HCT116 (cell line): ENCODE results near the gene ROBO1. TPM values are rescaled to one million over a fixed set of nuclear protein-coding genes. Genes with fewer than 3 reads are reported as not detected.

ENCODE experiments used
- ATAC-seq: fragments of 200-7000 bp; cut with Tn5 transposase; 2 replicates; pipeline ENCODE4 v1.9.1; 2020; ENCODE audit warnings: mild to moderate bottlenecking, moderate library complexity
- BruUV-seq: library from RNA; stranded (reverse); fragments of 400-500 nt; replicated peaks from 2 replicates; lab custom pipeline; 2021; lab: Mats Ljungman, UMichigan
- CTCF ChIA-PET: fragments of 300-600 bp; sonication (Branson Sonifier 250); formaldehyde crosslinking; loops from one replicate; lab custom pipeline; 2021; ENCODE audit warnings: antibody characterized with exemption; lab: Charles Lee
- POLR2A ChIA-PET: fragments of 300-600, 350-600 bp; sonication (Branson Sonifier 250); formaldehyde crosslinking; loops from one replicate; lab custom pipeline; 2021; ENCODE audit warnings: antibody characterized with exemption; lab: Charles Lee
- RAD21 ChIA-PET, 2 experiments: fragments of 300-600 bp; sonication (Branson Sonifier 250); formaldehyde crosslinking; loops; one replicate each; lab custom pipeline; 2023; ENCODE audit warnings: low total read pairs in 2 of 2; ENCODE audit not compliant: uncharacterized antibody in 2 of 2, unreplicated experiment in 2 of 2, low non-redundant PET in 1 of 2; lab: Charles Lee
- DNase-seq: peaks from one replicate; pipeline ENCODE4 v3.0.0-alpha.2; 2010; ENCODE audit warnings: low read depth, low spot score
- H2AFZ ChIP-seq: fragments of 200-600 bp; shearing (Covaris generic), sonication (generic); 2 replicates; pipeline ENCODE4 v1.6.1; 2017; ENCODE audit warnings: low read depth, mixed run types, mixed read lengths, antibody characterized with exemption, low read length; ENCODE audit not compliant: poor library complexity, severe bottlenecking
- H3K27ac ChIP-seq: 2 replicates; pipeline ENCODE4 v1.5.1; 2012; ENCODE audit warnings: low read depth, low read length
- H3K27me3 ChIP-seq: fragments of 200-600 bp; sonication (generic); 2 replicates; pipeline ENCODE4 v1.6.1; 2016; ENCODE audit warnings: mixed run types, low read length, mixed read lengths; ENCODE audit not compliant: insufficient read depth
- H3K36me3 ChIP-seq, 2 experiments: fragments of 200-500 bp in 1 of 2; fragments of 200-600 bp in 1 of 2; sonication (Bioruptor generic) in 1 of 2; sonication (generic) in 1 of 2; 2 replicates each; pipeline versions ENCODE4 v1.5.1 to v1.6.1; 2014 to 2016; ENCODE audit warnings: low read length in 2 of 2, inconsistent platforms in 1 of 2, mixed read lengths in 1 of 2, mixed run types in 1 of 2; ENCODE audit not compliant: insufficient read depth in 2 of 2, control insufficient read depth in 1 of 2
- H3K4me1 ChIP-seq, 2 experiments: fragments of 200-600 bp in 1 of 2; sonication (generic) in 1 of 2; 2 replicates each; pipeline versions ENCODE4 v1.5.1 to v1.6.1; 2012 to 2017; ENCODE audit warnings: low read length in 2 of 2, inconsistent platforms in 1 of 2, mild to moderate bottlenecking in 1 of 2, mixed read lengths in 1 of 2, mixed run types in 1 of 2, moderate library complexity in 1 of 2; ENCODE audit not compliant: insufficient read depth in 2 of 2, control insufficient read depth in 1 of 2
- H3K4me2 ChIP-seq: fragments of 200-600 bp; sonication (generic); 2 replicates; pipeline ENCODE4 v1.6.1; 2017; ENCODE audit warnings: mixed run types, low read length, mixed read lengths
- H3K4me3 ChIP-seq, 2 experiments: fragments of 200-600 bp in 1 of 2; sonication (generic) in 1 of 2; replicated peaks in 1 of 2; 2 replicates each; pipeline ENCODE4 v1.5.1; 2011 to 2016; ENCODE audit warnings: low read length in 2 of 2, control low read depth in 1 of 2, low read depth in 1 of 2, mild to moderate bottlenecking in 1 of 2, mixed read lengths in 1 of 2, mixed run types in 1 of 2
- H3K79me2 ChIP-seq: fragments of 200-600 bp; sonication (generic); 2 replicates; pipeline ENCODE4 v1.6.1; 2017; ENCODE audit warnings: mild to moderate bottlenecking, mixed run types, low read length, moderate library complexity, mixed read lengths; ENCODE audit not compliant: insufficient read depth
- H3K9ac ChIP-seq: fragments of 200-600 bp; sonication (generic); 2 replicates; pipeline ENCODE4 v1.6.1; 2016; ENCODE audit warnings: low read length, mixed read lengths
- H3K9me2 ChIP-seq: fragments of 200-600 bp; sonication (generic), shearing (Covaris generic); 2 replicates; pipeline ENCODE4 v1.6.1; 2017; ENCODE audit warnings: mixed run types, mild to moderate bottlenecking, moderate library complexity; ENCODE audit not compliant: insufficient read depth
- H3K9me3 ChIP-seq, 2 experiments: fragments of 200-500 bp in 1 of 2; fragments of 200-600 bp in 1 of 2; sonication (Bioruptor generic) in 1 of 2; sonication (generic) in 1 of 2; 2 replicates each; pipeline ENCODE4 v1.6.1; 2014 to 2017; ENCODE audit warnings: low read length in 2 of 2, mixed read lengths in 2 of 2, inconsistent platforms in 1 of 2, low read depth in 1 of 2, mild to moderate bottlenecking in 1 of 2, mixed run types in 1 of 2, moderate library complexity in 1 of 2; ENCODE audit not compliant: control insufficient read depth in 1 of 2, insufficient read depth in 1 of 2
- H4K20me1 ChIP-seq: fragments of 200-600 bp; sonication (generic), shearing (Covaris generic); 2 replicates; pipeline ENCODE4 v1.6.1; 2017; ENCODE audit warnings: mixed run types, mild to moderate bottlenecking, moderate library complexity; ENCODE audit not compliant: insufficient read depth
- CBX3 ChIP-seq: IDR thresholded peaks from 2 replicates; pipeline ENCODE4 v1.6.1; 2012; ENCODE audit warnings: low read depth
- CEBPB ChIP-seq: IDR thresholded peaks from 2 replicates; pipeline ENCODE4 v1.6.1; 2012; ENCODE audit warnings: low read depth
- CTCF ChIP-seq, 3 experiments: fragments of 200-600 bp in 1 of 3; sonication (generic) in 1 of 3; IDR thresholded peaks in 2 of 3; conservative IDR thresholded peaks in 1 of 3; 2 replicates each; pipeline ENCODE4 v1.5.1; 2012 to 2017; ENCODE audit warnings: low read depth in 2 of 3, low read length in 2 of 3, antibody characterized with exemption in 1 of 3, borderline replicate concordance in 1 of 3, control low read depth in 1 of 3, mild to moderate bottlenecking in 1 of 3, mixed read lengths in 1 of 3, mixed run types in 1 of 3, moderate library complexity in 1 of 3; ENCODE audit not compliant: insufficient read depth in 1 of 3
- ELF1 ChIP-seq: IDR thresholded peaks from 2 replicates; pipeline ENCODE4 v1.6.1; 2012; ENCODE audit warnings: low read depth, borderline replicate concordance
- EZH2 ChIP-seq: fragments of 200-600 bp; sonication (generic); IDR thresholded peaks from 2 replicates; pipeline ENCODE4 v1.6.1; 2017; ENCODE audit warnings: antibody characterized with exemption, mixed run types
- EZH2phosphoT487 ChIP-seq: fragments of 200-600 bp; IDR thresholded peaks from 2 replicates; pipeline ENCODE4 v1.6.1; 2018; ENCODE audit warnings: antibody characterized with exemption, borderline replicate concordance
- FOSL1 ChIP-seq: IDR thresholded peaks from 2 replicates; pipeline ENCODE4 v1.6.1; 2012; ENCODE audit warnings: low read depth
- JUND ChIP-seq: IDR thresholded peaks from 2 replicates; pipeline ENCODE4 v1.6.1; 2012
- MAX ChIP-seq: IDR thresholded peaks from 2 replicates; pipeline ENCODE4 v1.6.1; 2012
- POLR2A ChIP-seq: IDR thresholded peaks from 2 replicates; pipeline ENCODE4 v1.7.0; 2011; ENCODE audit warnings: borderline replicate concordance; ENCODE audit not compliant: insufficient read depth, insufficient read length; ENCODE audit errors: extremely low read depth
- POLR2AphosphoS5 ChIP-seq: IDR thresholded peaks from 2 replicates; pipeline ENCODE4 v1.6.1; 2011; ENCODE audit warnings: mild to moderate bottlenecking, low read depth, low read length, moderate library complexity
- RAD21 ChIP-seq: IDR thresholded peaks from 2 replicates; pipeline ENCODE4 v1.6.1; 2012; ENCODE audit warnings: low read depth, mild to moderate bottlenecking
- SIN3A ChIP-seq: IDR thresholded peaks from 2 replicates; pipeline ENCODE4 v1.6.1; 2012; ENCODE audit warnings: low read depth
- SP1 ChIP-seq: IDR thresholded peaks from 2 replicates; pipeline ENCODE4 v1.6.1; 2012; ENCODE audit warnings: low read depth
- TCF7L2 ChIP-seq: IDR thresholded peaks from 2 replicates; pipeline ENCODE4 v1.7.0; 2011; ENCODE audit warnings: borderline replicate concordance, inconsistent platforms; ENCODE audit not compliant: insufficient read depth, insufficient read length; ENCODE audit errors: extremely low read depth
- YY1 ChIP-seq: IDR thresholded peaks from 2 replicates; pipeline ENCODE4 v1.6.1; 2011; ENCODE audit warnings: low read length, low read depth, moderate library complexity, mild to moderate bottlenecking; ENCODE audit not compliant: insufficient replicate concordance; ENCODE audit errors: extremely low read depth
- ZFX ChIP-seq: fragments of 450-650 bp; IDR thresholded peaks from 2 replicates; pipeline ENCODE4 v1.6.1; 2017
- ZNF274 ChIP-seq: fragments of 200-500 bp; sonication (Bioruptor generic); IDR thresholded peaks from 2 replicates; pipeline ENCODE4 v1.6.1; 2014; ENCODE audit warnings: mild to moderate bottlenecking, low read depth, low read length, inconsistent platforms
- intact Hi-C: fragments of 100-400 bp; cut with micrococcal nuclease; formaldehyde crosslinking; loops from 2 replicates; pipeline ENCODE4 v1.10.0; 2022
- total RNA-seq: library from RNA; stranded (reverse); gene quantifications from one replicate; pipeline ENCODE4 v1.2.1, GENCODE V29; 2021; ENCODE audit not compliant: unreplicated experiment
- TF ChIP-seq, protein P1 (sequence below): IDR thresholded peaks from 2 replicates; pipeline ENCODE4 v1.6.1; 2012

The ROBO1 gene
- total RNA-seq, 1 experiment from 2014 or later = 0.27 TPM

- POLR2A ChIA-PET = no interaction called here
- H3K9me3 ChIP-seq = peaks cover 7 to 12% of the 10 kb centered on the region in 2 experiments; a peak in 2 of 4 replicates
- H3K27ac ChIP-seq = no peak overlapping the region
- intact Hi-C loops = no loop called here
- RAD21 ChIA-PET = no interaction called here
- no peaks in the 10 kb centered on the region for H3K9me2 ChIP-seq
- no peaks in the 10 kb centered on the region for H3K4me1 ChIP-seq
- H3K27me3 ChIP-seq = no peaks in the 10 kb centered on the region
- ATAC-seq (no peak), DNase-seq (no peak)
- no peak overlapping the region for H3K4me2 ChIP-seq
- CTCF ChIA-PET = no interaction called here
- H3K4me3 ChIP-seq = no peak overlapping the region
- H4K20me1 ChIP-seq = no peaks in the 10 kb centered on the region
- no peaks in the 10 kb centered on the region for H3K36me3 ChIP-seq
- TF ChIP-seq ZNF274 (no peak), FOSL1 (no peak), ELF1 (no peak), EZH2 (no peak), SIN3A (no peak), CTCF (IDR thresholded peaks at IDR 0.05 in 2 of 3, conservative IDR thresholded peaks at IDR 0.05 in 1 of 3; ENCODE audit: borderline replicate concordance in 1 of 3, insufficient read depth in 1 of 3, low read depth in 2 of 3, low read length in 2 of 3) (no peak), ZFX (no peak), CEBPB (no peak), CBX3 (no peak), YY1 (no peak), JUND (no peak), POLR2A (no peak), SP1 (no peak), POLR2AphosphoS5 (no peak), RAD21 (no peak), EZH2phosphoT487 (no peak), TCF7L2 (no peak), MAX (no peak)
- TF ChIP-seq, protein P1, sequence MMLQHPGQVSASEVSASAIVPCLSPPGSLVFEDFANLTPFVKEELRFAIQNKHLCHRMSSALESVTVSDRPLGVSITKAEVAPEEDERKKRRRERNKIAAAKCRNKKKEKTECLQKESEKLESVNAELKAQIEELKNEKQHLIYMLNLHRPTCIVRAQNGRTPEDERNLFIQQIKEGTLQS = no peak
- TF ChIP-seq, all 23 proteins: peak for 0
- no peak overlapping the region for H3K9ac ChIP-seq
- no peak overlapping the region for H2AFZ ChIP-seq
- no peaks in the 10 kb centered on the region for H3K79me2 ChIP-seq
- no TSS peak for BruUV-seq
Observed at GRCh38 chr3:78732893-78733292, 1034.9 kb downstream of the ROBO1 start.
